VCaP (cell line): ENCODE results near the gene PADI3.

ENCODE experiments used
- H3K27ac ChIP-seq: fragments of 450-650 bp; 2 replicates; pipeline ENCODE4 v1.5.1; 2017
- CTCF ChIP-seq: fragments of 450-650 bp; conservative IDR thresholded peaks from 2 replicates; pipeline ENCODE4 v1.5.1; 2017; ENCODE audit warnings: mild to moderate bottlenecking, moderate library complexity

Gene PADI3

DNA sequence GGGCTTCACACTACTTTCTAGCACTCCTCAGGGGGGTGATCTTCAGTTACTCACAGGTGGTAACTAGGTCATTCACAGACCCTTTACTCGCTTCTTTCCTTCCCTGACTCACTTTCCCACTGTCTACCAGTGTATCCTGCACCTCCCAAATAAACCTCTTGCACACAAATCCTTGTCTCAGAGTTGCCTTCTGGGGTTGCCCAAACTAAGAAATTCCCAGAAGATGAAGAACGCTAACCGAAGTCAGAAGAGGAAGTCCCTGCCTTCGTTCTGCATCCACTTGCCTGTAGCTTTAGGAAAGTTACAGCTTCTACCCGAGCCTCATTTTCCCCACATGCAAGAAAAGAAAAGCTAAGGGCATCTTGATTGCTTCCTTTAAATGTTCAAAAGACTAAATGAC lies 47.2 kb downstream of the PADI3 start:
- no peak for TF ChIP-seq CTCF
- peak overlapping the region; percentile 86; the same call in 1 of the 2 replicates for H3K27ac ChIP-seq

DNA sequence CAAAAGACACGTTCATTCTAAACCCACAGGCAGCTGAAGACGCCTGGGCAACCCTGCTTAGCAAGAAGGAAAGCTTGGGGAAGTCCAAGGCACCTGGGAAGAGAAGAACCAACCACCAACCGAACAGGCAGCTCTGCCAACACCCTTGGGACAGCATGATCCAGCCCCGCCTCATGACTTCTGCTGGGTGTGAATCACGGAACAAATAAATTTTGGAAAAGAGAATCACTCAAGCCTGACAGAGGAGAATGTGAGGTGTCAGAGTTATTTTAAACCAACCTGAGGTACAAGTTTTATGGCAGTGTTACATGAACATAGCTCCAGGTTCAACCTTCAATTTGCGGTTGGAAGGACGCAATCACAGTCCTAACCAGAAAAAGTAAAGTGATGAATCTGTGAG lies 49.1 kb downstream of the PADI3 start:
- peak overlapping the region; percentile 86 for H3K27ac ChIP-seq
- TF ChIP-seq CTCF, result no peak

- no peak for TF ChIP-seq CTCF
- no peak overlapping the region for H3K27ac ChIP-seq
Observed at GRCh38 chr1:17301767-17302166, 52.9 kb downstream of the PADI3 start.

GRCh38 chr1:17304151-17304825 lies 55.4 kb downstream of the PADI3 start:
- H3K27ac ChIP-seq, result peak overlapping the region; percentile 9; the same call in 1 of the 2 replicates
- no peak for TF ChIP-seq CTCF

DNA sequence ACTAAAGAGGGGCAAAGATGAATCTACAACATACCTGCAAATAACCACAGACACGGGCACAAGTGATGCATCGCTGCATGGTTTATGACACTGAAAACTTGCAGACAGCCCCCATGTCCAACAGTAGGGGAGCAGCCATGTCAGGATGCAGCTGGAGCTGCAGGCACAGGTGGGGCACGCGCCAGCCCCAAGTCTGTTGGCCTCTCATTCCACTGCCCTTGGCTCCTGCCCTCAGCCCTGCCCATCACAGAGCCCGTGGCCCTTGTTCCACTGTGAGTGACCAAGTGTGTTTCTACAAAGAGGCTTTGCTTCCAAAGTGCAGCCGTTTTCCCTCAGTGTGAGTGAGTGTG lies 55.9 kb downstream of the PADI3 start:
- no peak for TF ChIP-seq CTCF
- peak overlapping the region; percentile 9; the same call in 1 of the 2 replicates for H3K27ac ChIP-seq

GRCh38 chr1:17305576-17306095 lies 56.7 kb downstream of the PADI3 start:
- H3K27ac ChIP-seq, result no peak overlapping the region
- TF ChIP-seq CTCF, result no peak

DNA sequence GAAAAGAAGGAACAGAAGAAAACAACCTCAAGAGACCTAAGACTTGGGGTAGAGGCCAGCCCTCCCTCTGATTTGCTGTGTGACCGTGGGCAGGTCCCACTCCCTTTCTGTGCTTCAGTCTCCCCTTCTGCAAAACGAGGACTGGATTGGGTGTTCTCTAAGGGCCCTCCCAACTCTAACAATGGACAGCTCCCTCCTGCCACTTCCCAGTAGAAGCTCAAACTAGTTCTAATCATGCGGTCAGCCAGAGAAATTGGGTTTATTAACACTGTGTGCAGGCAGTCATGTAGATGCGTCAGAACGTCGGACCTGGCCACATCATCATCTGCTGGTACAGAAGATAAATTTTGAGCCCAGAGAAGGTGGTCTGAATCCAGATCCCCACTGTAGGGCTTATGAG lies 57.5 kb downstream of the PADI3 start:
- no peak overlapping the region for H3K27ac ChIP-seq
- no peak for TF ChIP-seq CTCF
